GM12873 (cell line): ENCODE measurements around the gene FAM20A.

Source experiments
- CTCF ChIP-seq: IDR thresholded peaks from 2 replicates; pipeline ENCODE4 v1.5.1; 2012; ENCODE audit warnings: low read depth, mild to moderate bottlenecking, moderate library complexity, low read length, control low read depth; ENCODE audit not compliant: insufficient read depth; ENCODE audit errors: missing control alignments

Gene FAM20A

GRCh38 chr17:68562736-68563135 is 38.4 kb downstream of the FAM20A start:
- TF ChIP-seq CTCF = no peak

- TF ChIP-seq CTCF = no peak
These were observed 40.0 kb downstream of the FAM20A start for GRCh38 chr17:68560966-68561720.

GRCh38 chr17:68559316-68559715 is 41.9 kb downstream of the FAM20A start:
- no peak for TF ChIP-seq CTCF

- no peak for TF ChIP-seq CTCF
These were observed 44.6 kb downstream of the FAM20A start for GRCh38 chr17:68556551-68556950.

- no peak for TF ChIP-seq CTCF
These were observed 56.9 kb downstream of the FAM20A start for GRCh38 chr17:68544111-68544915.

GRCh38 chr17:68542698-68543463 is 58.3 kb downstream of the FAM20A start:
- no peak for TF ChIP-seq CTCF

GRCh38 chr17:68541816-68542215 is 59.4 kb downstream of the FAM20A start:
- TF ChIP-seq CTCF = no peak
